Common myeloid progenitor, CD34-positive (primary cell): ENCODE measurements around the gene UCP1.

Experiments used
- CTCF ChIA-PET: fragments of 350-600 bp; sonication (Branson Sonifier 250); formaldehyde crosslinking; loops from one replicate; lab custom pipeline; 2021; ENCODE audit warnings: antibody characterized with exemption; lab: Charles Lee
- POLR2A ChIA-PET: fragments of 350-600 bp; sonication (Branson Sonifier 250); formaldehyde crosslinking; loops from one replicate; lab custom pipeline; 2021; ENCODE audit warnings: antibody characterized with exemption; lab: Charles Lee
- DNase-seq, 3 donors: peaks; one replicate each; pipeline versions ENCODE4 v3.0.0 to v3.0.0-alpha.2; 2013
- H3K27ac ChIP-seq, 2 experiments: 1 replicate in 1 of 2; 2 replicates in 1 of 2; pipeline ENCODE4 v1.7.0; 2013; ENCODE audit warnings: inconsistent platforms in 2 of 2, low read length in 2 of 2, mild to moderate bottlenecking in 2 of 2, low read depth in 1 of 2, moderate library complexity in 1 of 2; ENCODE audit not compliant: severe bottlenecking in 2 of 2, insufficient read depth in 1 of 2, poor library complexity in 1 of 2
- H3K27me3 ChIP-seq, 5 experiments: replicated peaks in 2 of 5; 1 replicate in 3 of 5; 2 replicates in 2 of 5; pipeline versions ENCODE4 v1.6.1 to v1.7.0; 2013; ENCODE audit warnings: low read length in 4 of 5, mild to moderate bottlenecking in 2 of 5, moderate library complexity in 2 of 5, inconsistent platforms in 1 of 5; ENCODE audit not compliant: insufficient read depth in 5 of 5, control insufficient read depth in 4 of 5
- H3K36me3 ChIP-seq, 4 experiments: 1 replicate in 2 of 4; 2 replicates in 2 of 4; pipeline versions ENCODE4 v1.6.1 to v1.7.0; 2013; ENCODE audit warnings: low read length in 3 of 4, control low read depth in 1 of 4, mild to moderate bottlenecking in 1 of 4; ENCODE audit not compliant: control insufficient read depth in 4 of 4, insufficient read depth in 4 of 4
- H3K4me1 ChIP-seq, 4 experiments: 1 replicate in 3 of 4; 2 replicates in 1 of 4; pipeline versions ENCODE4 v1.6.1 to v1.7.1; 2013; ENCODE audit warnings: low read length in 3 of 4, mild to moderate bottlenecking in 3 of 4, control low read depth in 1 of 4, inconsistent platforms in 1 of 4, moderate library complexity in 1 of 4; ENCODE audit not compliant: control insufficient read depth in 4 of 4, insufficient read depth in 4 of 4; ENCODE audit errors: control extremely low read depth in 1 of 4
- H3K4me3 ChIP-seq, 7 experiments: 1 replicate in 4 of 7; 2 replicates in 3 of 7; pipeline versions ENCODE4 v1.5.1 to v1.7.0; 2013; ENCODE audit warnings: mild to moderate bottlenecking in 7 of 7, low read length in 6 of 7, moderate library complexity in 6 of 7, inconsistent platforms in 2 of 7, low read depth in 2 of 7, control low read depth in 1 of 7; ENCODE audit not compliant: insufficient read depth in 4 of 7, control insufficient read depth in 1 of 7; ENCODE audit errors: extremely low read depth in 1 of 7
- H3K9me3 ChIP-seq, 5 experiments: 1 replicate in 4 of 5; 2 replicates in 1 of 5; pipeline versions ENCODE4 v1.6.1 to v1.7.1; 2013; ENCODE audit warnings: low read length in 4 of 5, mild to moderate bottlenecking in 2 of 5, inconsistent platforms in 1 of 5, low read depth in 1 of 5, moderate library complexity in 1 of 5; ENCODE audit not compliant: control insufficient read depth in 4 of 5, insufficient read depth in 2 of 5; ENCODE audit errors: control extremely low read depth in 1 of 5
- WGBS: methylation state at CpG from one replicate; pipeline ENCODE4 v1.1.5; 2013; ENCODE audit not compliant: insufficient coverage; 5-methylcytosine and 5-hydroxymethylcytosine counted together

UCP1 gene

GRCh38 chr4:140607852-140608251 is 39.1 kb upstream of the UCP1 start:
- no peaks in the 10 kb centered on the region for H3K27me3 ChIP-seq
- H3K9me3 ChIP-seq = no peaks in the 10 kb centered on the region
- H3K4me1 ChIP-seq = peaks cover 0 to 8% (median 3%) of the 10 kb centered on the region in 4 experiments
- H3K4me3 ChIP-seq = no peak overlapping the region
- POLR2A ChIA-PET = no interaction called here
- CTCF ChIA-PET = interaction anchor here (1.1 to 3.3 kb wide), 7 partner anchors 8 to 281 kb away, joined by 3 to 38 read pairs (median 4); no protein-coding TSS in a partner anchor
- no peak for DNase-seq
- H3K27ac ChIP-seq = no peak overlapping the region
- WGBS = 100% methylated on average over 3 of the region's 4 CpGs
- H3K36me3 ChIP-seq = no peaks in the 10 kb centered on the region

GRCh38 chr4:140604544-140604943 is 35.8 kb upstream of the UCP1 start:
- peak in 2 of 3 donors; percentile 11 to 14 for DNase-seq
- WGBS = 92% methylated on average over 3 of the region's 4 CpGs
- Histone ChIP-seq H3K36me3 (no peaks in the 10 kb centered on the region), H3K27me3 (no peaks in the 10 kb centered on the region), H3K27ac (no peak overlapping the region), H3K4me3 (no peak overlapping the region), H3K4me1 (no peaks in the 10 kb centered on the region), H3K9me3 (no peaks in the 10 kb centered on the region)
- ChIA-PET CTCF (interaction anchor here (1.0 to 2.1 kb wide), 5 partner anchors 9 to 244 kb away, joined by 3 to 9 read pairs (median 3); no protein-coding TSS in a partner anchor), POLR2A (no interaction called here)

GRCh38 chr4:140603286-140603685 is 34.5 kb upstream of the UCP1 start:
- 100% methylated on average over 2 of the region's 2 CpGs for WGBS
- CTCF ChIA-PET = interaction anchor here (0.8 to 1.6 kb wide), 3 partner anchors 14 to 243 kb away, joined by 3 to 7 read pairs (median 4); no protein-coding TSS in a partner anchor
- no peak for DNase-seq

GRCh38 chr4:140602714-140603113 is 34.0 kb upstream of the UCP1 start:
- WGBS = 86% methylated on average over 2 of the region's 2 CpGs
- H3K27ac ChIP-seq = no peak overlapping the region
- no peaks in the 10 kb centered on the region for H3K27me3 ChIP-seq
- H3K4me3 ChIP-seq = no peak overlapping the region
- H3K9me3 ChIP-seq = no peaks in the 10 kb centered on the region
- ChIA-PET POLR2A (no interaction called here), CTCF (interaction anchor here (0.8 to 1.6 kb wide), 2 partner anchors 16 to 243 kb away, joined by 3 to 7 read pairs; no protein-coding TSS in a partner anchor)
- DNase-seq = no peak
- no peaks in the 10 kb centered on the region for H3K4me1 ChIP-seq
- H3K36me3 ChIP-seq = no peaks in the 10 kb centered on the region

More at GRCh38 chr4:140603286-140603685, 34.5 kb upstream of the UCP1 start:
- Histone ChIP-seq H3K9me3 (no peaks in the 10 kb centered on the region), H3K27ac (no peak overlapping the region), H3K27me3 (no peaks in the 10 kb centered on the region), H3K36me3 (no peaks in the 10 kb centered on the region), H3K4me1 (no peaks in the 10 kb centered on the region), H3K4me3 (no peak overlapping the region)
- POLR2A ChIA-PET = no interaction called here

- Histone ChIP-seq H3K27me3 (no peaks in the 10 kb centered on the region), H3K4me3 (no peak overlapping the region), H3K4me1 (no peaks in the 10 kb centered on the region), H3K36me3 (no peaks in the 10 kb centered on the region), H3K27ac (no peak overlapping the region), H3K9me3 (no peaks in the 10 kb centered on the region)
- no peak for DNase-seq
- POLR2A ChIA-PET = no interaction called here
- CTCF ChIA-PET = interaction anchor here (1.3 to 2.6 kb wide), 3 partner anchors 8 to 17 kb away, joined by 4 to 7 read pairs (median 5); no protein-coding TSS in a partner anchor
- WGBS = 99% methylated on average over 8 of the region's 8 CpGs
These were observed 31.6 kb upstream of the UCP1 start for GRCh38 chr4:140600408-140600807.

GRCh38 chr4:140595065-140595464 is 26.3 kb upstream of the UCP1 start:
- peak; percentile 7 to 43 (median 41) for DNase-seq
- POLR2A ChIA-PET = no interaction called here
- H3K4me3 ChIP-seq = no peak overlapping the region
- no peaks in the 10 kb centered on the region for H3K36me3 ChIP-seq
- H3K4me1 ChIP-seq = no peaks in the 10 kb centered on the region
- H3K27me3 ChIP-seq = no peaks in the 10 kb centered on the region
- peaks cover 0 to 2% (median 0%) of the 10 kb centered on the region in 5 experiments for H3K9me3 ChIP-seq
- CTCF ChIA-PET = interaction anchor here (0.6 to 1.0 kb wide), 3 partner anchors 10 to 15 kb away, joined by 3 to 5 read pairs (median 3); no protein-coding TSS in a partner anchor
- no peak overlapping the region for H3K27ac ChIP-seq
- WGBS = no CpG with 5 or more reads among the region's 1 CpG

GRCh38 chr4:140584439-140584838 is 15.7 kb upstream of the UCP1 start:
- Histone ChIP-seq H3K4me1 (no peaks in the 10 kb centered on the region), H3K36me3 (no peaks in the 10 kb centered on the region), H3K9me3 (no peaks in the 10 kb centered on the region), H3K27ac (no peak overlapping the region), H3K27me3 (peaks cover 7 to 17% (median 8%) of the 10 kb centered on the region in 5 experiments), H3K4me3 (no peak overlapping the region)
- no peak for DNase-seq
- ChIA-PET POLR2A (no interaction called here), CTCF (interaction anchor here (1.1 to 1.8 kb wide), 3 partner anchors 11 to 43 kb away, joined by 3 to 5 read pairs (median 3); no protein-coding TSS in a partner anchor)
- WGBS = no CpG with 5 or more reads among the region's 1 CpG
